Left lung (tissue), 10 donors: ENCODE results near the gene RTCA. TPM values are rescaled to one million over a fixed set of nuclear protein-coding genes. Genes with fewer than 3 reads are reported as not detected.
A peak's percentile ranks its signal among the peaks of the same experiment; 100 is the strongest.

Experiments
- ATAC-seq: fragments of 200-7000 bp; cut with Tn5 transposase; one replicate; pipeline ENCODE4 v1.9.1; 2020; ENCODE audit warnings: moderate library complexity
- DNase-seq, 4 donors: peaks; one replicate each; pipeline ENCODE4 v3.0.0-alpha.2; 2013 to 2020
- H3K27ac ChIP-seq, 2 donors: fragments of 200-600 bp; sonication (generic) in 1 of 2; one replicate each; pipeline versions ENCODE4 v1.5.0 to v1.8.0; 2020 to 2021
- H3K27me3 ChIP-seq, 2 donors: fragments of 200-600 bp; sonication (generic) in 1 of 2; one replicate each; pipeline versions ENCODE4 v1.5.0 to v1.8.0; 2020 to 2021
- H3K36me3 ChIP-seq, 2 donors: fragments of 200-600 bp; sonication (generic) in 1 of 2; one replicate each; pipeline versions ENCODE4 v1.5.0 to v1.8.0; 2020 to 2021
- H3K4me1 ChIP-seq, 2 donors: fragments of 200-600 bp; one replicate each; pipeline ENCODE4 v1.8.0; 2021
- H3K4me3 ChIP-seq, 2 donors: fragments of 200-600 bp; sonication (generic) in 1 of 2; one replicate each; pipeline versions ENCODE4 v1.5.0 to v1.8.0; 2020 to 2021; ENCODE audit warnings: mild to moderate bottlenecking in 1 of 2
- H3K9me3 ChIP-seq, 2 donors: fragments of 200-600 bp; sonication (generic) in 1 of 2; one replicate each; pipeline versions ENCODE4 v1.5.0 to v1.8.0; 2020 to 2021
- intact Hi-C, 2 donors: fragments of 100-400 bp; cut with DNase I; formaldehyde crosslinking; loops; one replicate each; pipeline versions ENCODE4 v1.11.2 to v1.14.2; 2022
- polyA plus RNA-seq, 6 donors: library from polyadenylated mRNA; unstranded; fragments of 120-200 nt; gene quantifications; one replicate each; pipeline ENCODE4 v1.2.1, GENCODE V29; 2013; ENCODE audit not compliant: insufficient read length in 6 of 6
- total RNA-seq, 2 donors: library from RNA; stranded (reverse); fragmentation: NEBNext Ultra II Directional; extraction: Animal tissue kit (Norgen Biotek cat#: 25700); gene quantifications; one replicate each; pipeline ENCODE4 v1.2.1, GENCODE V29; 2021
- TF ChIP-seq, protein P1 (sequence below), 2 donors: fragments of 200-600 bp; sonication (generic) in 1 of 2; IDR thresholded peaks; one replicate each; pipeline versions ENCODE4 v1.5.0 to v1.8.0; 2021; ENCODE audit warnings: antibody characterized with exemption in 2 of 2
- donor health status: DM: no; HTN: yes; CAD: no.
- donor health status: DM: no; HTN: no; CAD: no.

The RTCA gene
- total and polyA plus RNA-seq, 8 donors: 26.7 to 38.7 (median 31.3) TPM

DNA sequence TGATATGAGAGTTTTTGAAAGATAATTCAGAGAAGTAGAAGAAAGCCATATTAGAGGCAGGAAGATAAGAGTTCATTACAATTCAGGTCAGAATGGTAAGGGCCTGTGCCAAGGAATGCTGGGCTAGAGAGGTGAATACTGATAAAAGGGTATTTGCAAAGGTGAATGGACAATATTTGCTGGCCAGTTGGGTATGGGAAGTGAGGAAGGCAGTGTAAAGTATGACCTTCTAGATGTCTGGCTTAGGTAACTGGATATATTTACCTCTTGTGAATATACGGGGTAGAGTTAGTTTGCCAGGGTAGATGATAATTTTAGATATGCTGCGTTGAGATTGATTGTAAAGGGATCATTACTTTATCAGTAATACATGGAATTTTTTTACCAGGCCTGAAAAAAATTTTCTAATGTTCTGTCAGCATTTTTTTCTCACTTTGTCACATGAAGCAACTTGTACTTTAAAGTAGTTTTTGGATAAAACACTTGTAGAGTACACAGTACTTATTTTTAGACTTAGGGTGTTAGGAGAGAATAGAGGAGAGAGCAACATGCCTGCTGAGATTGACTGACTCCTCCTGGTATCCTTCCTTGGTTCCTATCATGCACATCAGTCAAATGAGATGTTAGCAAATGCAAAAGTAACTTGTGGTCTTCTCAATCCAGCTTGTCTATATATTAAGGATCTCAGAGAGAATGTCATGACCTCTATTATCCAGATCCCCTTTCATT is 14.1 kb downstream of the RTCA start:
- TF ChIP-seq, protein P1, sequence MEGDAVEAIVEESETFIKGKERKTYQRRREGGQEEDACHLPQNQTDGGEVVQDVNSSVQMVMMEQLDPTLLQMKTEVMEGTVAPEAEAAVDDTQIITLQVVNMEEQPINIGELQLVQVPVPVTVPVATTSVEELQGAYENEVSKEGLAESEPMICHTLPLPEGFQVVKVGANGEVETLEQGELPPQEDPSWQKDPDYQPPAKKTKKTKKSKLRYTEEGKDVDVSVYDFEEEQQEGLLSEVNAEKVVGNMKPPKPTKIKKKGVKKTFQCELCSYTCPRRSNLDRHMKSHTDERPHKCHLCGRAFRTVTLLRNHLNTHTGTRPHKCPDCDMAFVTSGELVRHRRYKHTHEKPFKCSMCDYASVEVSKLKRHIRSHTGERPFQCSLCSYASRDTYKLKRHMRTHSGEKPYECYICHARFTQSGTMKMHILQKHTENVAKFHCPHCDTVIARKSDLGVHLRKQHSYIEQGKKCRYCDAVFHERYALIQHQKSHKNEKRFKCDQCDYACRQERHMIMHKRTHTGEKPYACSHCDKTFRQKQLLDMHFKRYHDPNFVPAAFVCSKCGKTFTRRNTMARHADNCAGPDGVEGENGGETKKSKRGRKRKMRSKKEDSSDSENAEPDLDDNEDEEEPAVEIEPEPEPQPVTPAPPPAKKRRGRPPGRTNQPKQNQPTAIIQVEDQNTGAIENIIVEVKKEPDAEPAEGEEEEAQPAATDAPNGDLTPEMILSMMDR (IDR thresholded peaks at IDR 0.05): no peak
- Histone ChIP-seq H3K4me1 (no peaks in the 10 kb centered on the region), H3K9me3 (no peaks in the 10 kb centered on the region), H3K36me3 (peaks cover 3 to 100% of the 10 kb centered on the region in 2 donors), H3K27ac (no peak overlapping the region), H3K27me3 (no peaks in the 10 kb centered on the region), H3K4me3 (no peak overlapping the region)
- ATAC-seq (no peak), DNase-seq (no peak)
- intact Hi-C loops: no loop called here

- intact Hi-C loops: no loop called here
- H3K27ac ChIP-seq: no peak overlapping the region
- no peaks in the 10 kb centered on the region for H3K4me1 ChIP-seq
- H3K27me3 ChIP-seq: no peaks in the 10 kb centered on the region
- DNase-seq (no peak), ATAC-seq (no peak)
- H3K36me3 ChIP-seq: peaks cover 3 to 98% of the 10 kb centered on the region in 2 donors
- no peaks in the 10 kb centered on the region for H3K9me3 ChIP-seq
- TF ChIP-seq, protein P1 (IDR thresholded peaks at IDR 0.05): no peak
- no peak overlapping the region for H3K4me3 ChIP-seq
These were observed 18.6 kb downstream of the RTCA start for GRCh38 chr1:100284591-100284990.

DNA sequence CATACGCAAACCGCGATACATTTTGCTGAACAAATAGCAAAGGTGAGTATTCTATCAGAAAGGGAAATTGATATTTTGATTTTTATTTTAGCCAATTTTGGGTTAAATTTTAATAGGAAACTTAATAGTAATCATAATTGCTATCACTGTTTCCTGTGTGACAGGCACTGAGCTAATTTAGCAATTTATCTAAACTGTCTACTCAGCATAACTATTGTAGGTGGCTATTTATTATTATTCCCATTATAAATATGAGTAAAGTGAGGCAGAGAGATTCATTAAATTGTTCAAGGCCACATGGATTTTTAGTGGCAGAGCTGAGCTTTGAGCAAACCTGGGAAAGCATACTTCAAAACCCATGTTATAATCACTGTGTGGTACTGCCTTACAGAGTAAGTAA is 21.1 kb downstream of the RTCA start:
- no peaks in the 10 kb centered on the region for H3K27me3 ChIP-seq
- H3K36me3 ChIP-seq: peaks cover 3 to 98% of the 10 kb centered on the region in 2 donors
- ATAC-seq: no peak
- H3K4me3 ChIP-seq: no peak overlapping the region
- TF ChIP-seq, protein P1 (IDR thresholded peaks at IDR 0.05): no peak
- H3K4me1 ChIP-seq: no peaks in the 10 kb centered on the region
- no peak overlapping the region for H3K27ac ChIP-seq
- DNase-seq: no peak
- no peaks in the 10 kb centered on the region for H3K9me3 ChIP-seq
- intact Hi-C loops: no loop called here

GRCh38 chr1:100290291-100290690 is 24.3 kb downstream of the RTCA start:
- no peak overlapping the region for H3K27ac ChIP-seq
- H3K27me3 ChIP-seq: no peaks in the 10 kb centered on the region
- H3K4me1 ChIP-seq: no peaks in the 10 kb centered on the region
- intact Hi-C loops: no loop called here
- H3K9me3 ChIP-seq: no peaks in the 10 kb centered on the region
- TF ChIP-seq, protein P1 (IDR thresholded peaks at IDR 0.05): no peak
- H3K4me3 ChIP-seq: no peak overlapping the region
- ATAC-seq (no peak), DNase-seq (no peak)
- H3K36me3 ChIP-seq: peaks cover 0 to 83% of the 10 kb centered on the region in 2 donors

DNA sequence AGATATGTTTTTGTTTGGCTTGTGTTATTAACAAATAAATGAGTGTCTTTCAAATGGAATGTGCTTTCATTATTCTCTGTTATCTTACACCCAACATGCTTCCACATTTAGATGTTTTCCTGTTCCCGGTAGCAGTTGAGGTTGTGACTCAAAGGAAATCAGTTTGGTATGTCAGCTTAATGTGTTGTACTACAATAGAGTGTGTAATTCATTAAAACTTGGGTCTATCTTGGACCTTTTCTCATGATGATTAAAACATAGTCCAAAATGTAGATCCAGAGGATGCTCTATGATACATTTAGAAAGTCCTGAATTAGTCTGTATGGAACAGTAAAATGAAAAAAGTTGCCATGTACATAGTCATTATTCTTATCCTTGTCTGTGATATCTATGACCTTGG is 26.7 kb downstream of the RTCA start:
- Histone ChIP-seq H3K4me1 (no peaks in the 10 kb centered on the region), H3K4me3 (no peak overlapping the region), H3K27ac (peak overlapping the region in 1 of 2 donors; percentile 34), H3K9me3 (no peaks in the 10 kb centered on the region), H3K27me3 (no peaks in the 10 kb centered on the region), H3K36me3 (peaks cover 0 to 59% of the 10 kb centered on the region in 2 donors)
- ATAC-seq: no peak
- TF ChIP-seq, protein P1 (IDR thresholded peaks at IDR 0.05): no peak
- no peak for DNase-seq
- intact Hi-C loops: no loop called here
